Measurements from ENCODE around the gene NUCB2. TPM values are rescaled to one million over a fixed set of nuclear protein-coding genes. Genes with fewer than 3 reads are reported as not detected.

Gene NUCB2
- total and polyA plus RNA-seq, 12 donors: 41.8 to 339 (median 85.5) TPM

- no peak for DNase-seq
- no peak for TF ChIP-seq POLR2A (IDR thresholded peaks at IDR 0.05)
- TF ChIP-seq CTCF (IDR thresholded peaks at IDR 0.05): no peak
- Histone ChIP-seq H3K27me3 (no peaks in the 10 kb centered on the region), H3K4me1 (replicated peaks in 1 of 2) (no peaks in the 10 kb centered on the region), H3K36me3 (replicated peaks in 1 of 2) (peaks cover 0 to 1% of the 10 kb centered on the region in 2 donors), H3K4me3 (no peak overlapping the region), H3K27ac (no peak overlapping the region), H3K9me3 (replicated peaks in 1 of 3) (no peaks in the 10 kb centered on the region)
- intact Hi-C loops (cut with DNase I): no loop called here
- WGBS, 4 donors: 88 to 95% (median 93%) methylated on average over 1 of the region's 1 CpG
These were observed 15.2 kb downstream of the NUCB2 start for GRCh38 chr11:17291710-17292109.

- Histone ChIP-seq H3K36me3 (replicated peaks in 1 of 2) (no peaks in the 10 kb centered on the region), H3K9me3 (replicated peaks in 1 of 3) (no peaks in the 10 kb centered on the region), H3K4me3 (no peak overlapping the region), H3K27ac (no peak overlapping the region), H3K4me1 (replicated peaks in 1 of 2) (no peaks in the 10 kb centered on the region), H3K27me3 (no peaks in the 10 kb centered on the region)
- 72 to 88% (median 81%) methylated on average over 1 of the region's 1 CpG for WGBS, 4 donors
- TF ChIP-seq CTCF (IDR thresholded peaks at IDR 0.05) (no peak), POLR2A (IDR thresholded peaks at IDR 0.05) (no peak)
- DNase-seq: no peak
- intact Hi-C loops (cut with DNase I): no loop called here
These were observed 16.8 kb downstream of the NUCB2 start for GRCh38 chr11:17293311-17293710.

GRCh38 chr11:17294033-17294432, 17.5 kb downstream of the NUCB2 start:
- TF ChIP-seq CTCF (IDR thresholded peaks at IDR 0.05) (no peak), POLR2A (IDR thresholded peaks at IDR 0.05) (no peak)
- Histone ChIP-seq H3K27ac (no peak overlapping the region), H3K4me3 (no peak overlapping the region), H3K27me3 (no peaks in the 10 kb centered on the region), H3K9me3 (replicated peaks in 1 of 3) (no peaks in the 10 kb centered on the region), H3K4me1 (replicated peaks in 1 of 2) (no peaks in the 10 kb centered on the region), H3K36me3 (replicated peaks in 1 of 2) (no peaks in the 10 kb centered on the region)
- intact Hi-C loops (cut with DNase I): no loop called here
- DNase-seq: no peak

- WGBS, 4 donors: 90 to 95% (median 94%) methylated on average over 6 of the region's 6 CpGs
- TF ChIP-seq POLR2A (IDR thresholded peaks at IDR 0.05) (no peak), CTCF (IDR thresholded peaks at IDR 0.05) (no peak)
- no peak for DNase-seq
- Histone ChIP-seq H3K27ac (no peak overlapping the region), H3K36me3 (replicated peaks in 1 of 2) (no peaks in the 10 kb centered on the region), H3K9me3 (replicated peaks in 1 of 3) (no peaks in the 10 kb centered on the region), H3K4me1 (replicated peaks in 1 of 2) (no peaks in the 10 kb centered on the region), H3K4me3 (no peak overlapping the region), H3K27me3 (no peaks in the 10 kb centered on the region)
- intact Hi-C loops (cut with DNase I): no loop called here
These were observed 20.5 kb downstream of the NUCB2 start for GRCh38 chr11:17296852-17297559.
